CMK (cell line): ENCODE data around the gene B3GNT7.
"Not testable (repeated sequence)": the region's sequence is repeated elsewhere in the genome, so short reads cannot be mapped to it uniquely, and the experiment has no call there.

Experiments
- DNase-seq: peaks from one replicate; pipeline ENCODE4 v3.0.0-alpha.2; 2010; ENCODE audit warnings: low read depth

B3GNT7 gene

DNA sequence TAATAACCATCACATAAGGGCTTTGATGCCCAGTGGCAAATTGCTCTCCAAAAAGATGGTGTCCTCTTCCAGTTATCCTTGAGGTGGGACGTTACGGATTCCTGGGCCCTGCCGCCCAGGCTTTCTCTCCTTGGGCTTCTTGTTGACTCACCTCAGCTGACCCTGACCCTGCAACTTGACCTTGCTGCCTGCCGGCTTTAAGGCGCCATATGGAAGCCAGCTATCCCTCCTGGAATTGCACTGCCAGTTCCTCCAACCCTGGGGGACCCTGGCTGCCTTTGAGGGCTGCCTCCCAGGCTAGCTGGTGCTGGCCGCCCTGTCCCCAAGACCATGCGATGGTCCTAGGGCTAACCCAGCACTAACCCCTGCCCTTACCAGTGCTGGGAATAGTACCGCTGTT, 28.3 kb upstream of the B3GNT7 start:
- no peak for DNase-seq

DNA sequence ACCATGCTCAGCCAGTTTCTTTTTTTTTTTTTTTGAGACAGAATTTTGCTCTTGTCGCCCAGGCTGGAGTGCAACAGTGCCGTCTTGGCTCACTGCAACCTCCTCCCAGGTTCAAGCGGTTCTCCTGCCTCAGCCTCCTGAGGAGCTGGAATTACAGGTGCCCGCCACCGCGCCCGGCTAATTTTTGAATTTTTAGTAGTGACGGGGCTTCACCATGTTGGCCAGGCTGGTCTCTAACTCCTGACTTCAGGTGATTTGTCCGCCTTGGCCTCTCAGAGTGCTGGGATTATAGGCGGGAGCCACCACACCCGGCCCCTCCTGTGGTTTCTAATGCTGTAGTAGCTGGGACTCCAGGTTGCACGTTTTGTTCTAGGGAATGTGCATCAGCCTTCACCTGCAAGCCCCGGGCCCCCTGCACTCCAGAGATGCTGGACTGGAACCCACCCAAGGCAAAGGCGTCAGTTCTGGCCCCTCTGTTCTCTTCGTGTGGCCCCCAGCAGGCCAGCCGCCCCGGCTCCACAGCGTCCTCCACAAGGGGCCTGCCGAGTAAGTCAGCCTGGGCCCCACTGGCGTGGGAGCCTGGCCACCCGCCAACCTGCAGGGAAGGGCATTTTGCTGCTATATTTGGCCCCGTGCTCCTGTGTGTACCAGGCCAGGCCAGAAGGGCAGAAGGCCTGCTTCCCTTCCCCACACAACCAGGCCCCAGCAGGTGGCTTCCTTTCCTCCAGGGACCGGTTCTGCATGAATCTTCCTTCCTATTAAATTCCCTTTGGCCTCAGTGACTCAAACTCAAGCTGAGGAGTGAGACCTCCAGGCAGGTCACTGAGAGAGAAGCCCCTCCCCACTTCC, 25.7 kb upstream of the B3GNT7 start:
- no peak for DNase-seq

DNA sequence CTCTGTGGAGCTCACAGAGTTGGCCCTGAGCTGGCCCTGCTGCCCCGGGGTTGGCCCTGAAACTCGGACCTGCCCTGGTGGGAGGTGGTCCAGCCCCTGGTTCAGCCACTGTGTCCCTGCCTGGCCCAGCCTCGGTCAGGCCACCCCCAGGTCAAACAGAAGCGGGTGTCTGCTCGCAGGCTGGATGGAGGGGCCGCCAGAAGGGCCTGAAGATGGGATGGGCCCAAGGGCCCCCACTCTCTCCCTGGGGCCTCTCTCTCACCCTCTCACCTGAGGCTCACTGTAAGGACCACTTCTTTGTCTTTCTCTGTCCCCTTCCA, 25.1 kb upstream of the B3GNT7 start:
- DNase-seq, result no peak

DNA sequence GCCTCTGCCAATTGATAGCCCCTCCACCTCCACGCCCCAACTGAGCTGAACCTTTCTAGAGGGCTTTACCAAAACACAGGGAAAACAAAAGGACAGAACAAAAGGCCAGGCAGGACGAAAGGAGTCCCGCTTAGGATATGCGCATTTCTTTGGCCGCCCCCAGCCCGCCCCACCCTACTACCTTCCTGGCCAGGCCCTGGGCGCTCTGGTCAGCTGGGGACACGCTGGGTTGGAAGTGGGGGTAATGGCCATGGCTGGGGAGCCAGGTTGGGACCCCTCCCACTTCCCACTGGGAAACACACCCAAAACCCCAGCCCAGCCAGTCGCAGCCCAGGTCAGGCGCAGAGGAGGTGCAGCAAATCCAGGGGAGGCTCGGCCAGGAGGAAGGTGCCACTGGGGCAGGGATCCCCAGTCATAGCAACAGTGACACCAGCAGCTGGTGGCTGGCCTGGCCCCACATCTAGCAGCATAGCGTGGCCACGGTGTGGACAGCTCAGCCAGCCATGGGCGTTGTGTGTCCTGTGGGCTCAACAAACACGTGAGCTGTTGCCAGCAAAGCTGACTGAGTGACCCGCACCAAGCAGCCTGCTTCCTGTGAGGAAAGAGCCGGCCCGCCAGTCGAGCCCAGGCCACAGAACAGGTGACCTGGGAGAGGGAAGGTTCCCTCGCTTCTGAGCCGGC, 24.6 kb upstream of the B3GNT7 start:
- DNase-seq, result no peak

DNA sequence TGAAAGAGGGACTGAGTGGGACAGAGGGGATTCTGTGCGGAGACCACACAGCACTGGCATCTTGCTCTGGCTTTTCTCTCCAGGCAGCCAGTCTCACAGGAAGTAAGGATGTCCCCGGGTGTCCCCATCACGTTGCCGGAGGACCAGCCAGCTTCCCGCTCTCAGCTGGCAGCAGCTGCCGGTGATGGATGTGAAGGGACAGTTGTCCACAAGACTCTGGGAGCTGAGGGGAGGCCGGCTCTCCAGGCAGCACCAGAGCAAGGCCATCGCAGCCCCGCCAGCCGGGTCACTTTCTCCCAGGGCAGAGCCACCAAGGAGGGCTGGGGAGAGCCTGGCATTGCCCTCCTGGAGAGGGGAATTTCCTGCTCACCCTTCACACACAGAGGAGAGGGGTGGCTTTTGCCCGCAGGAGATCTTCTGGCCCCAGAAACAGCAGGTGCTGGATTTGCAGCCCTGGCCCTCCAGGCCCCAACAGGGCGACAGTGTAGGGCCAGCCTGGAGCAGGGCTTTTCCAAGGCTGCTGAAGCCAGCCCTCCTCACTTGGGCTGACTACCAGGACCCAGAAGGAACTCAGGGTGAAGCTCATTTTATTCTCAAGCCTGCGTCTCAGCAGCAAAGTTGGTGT, 24.0 kb upstream of the B3GNT7 start:
- no peak for DNase-seq

DNA sequence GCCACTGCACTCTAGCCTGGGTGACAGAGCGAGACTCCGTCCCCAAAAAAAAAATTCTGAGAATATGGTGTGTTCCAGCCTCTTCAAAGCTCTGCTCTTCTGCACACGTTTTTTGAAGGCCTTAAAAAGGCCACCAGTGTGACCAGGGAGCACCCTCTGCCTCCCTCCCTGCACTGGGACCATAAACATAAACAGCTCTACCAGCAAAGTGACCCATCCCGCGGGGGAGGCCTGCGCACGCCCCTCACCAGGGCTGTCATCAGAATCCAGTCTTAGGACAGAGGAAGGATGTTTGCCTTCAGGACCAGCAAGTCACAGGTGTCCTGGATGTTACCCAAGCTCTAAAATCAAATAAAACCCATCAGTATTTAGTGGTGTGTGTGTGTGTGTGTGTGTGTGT, 23.2 kb upstream of the B3GNT7 start:
- no peak for DNase-seq

DNA sequence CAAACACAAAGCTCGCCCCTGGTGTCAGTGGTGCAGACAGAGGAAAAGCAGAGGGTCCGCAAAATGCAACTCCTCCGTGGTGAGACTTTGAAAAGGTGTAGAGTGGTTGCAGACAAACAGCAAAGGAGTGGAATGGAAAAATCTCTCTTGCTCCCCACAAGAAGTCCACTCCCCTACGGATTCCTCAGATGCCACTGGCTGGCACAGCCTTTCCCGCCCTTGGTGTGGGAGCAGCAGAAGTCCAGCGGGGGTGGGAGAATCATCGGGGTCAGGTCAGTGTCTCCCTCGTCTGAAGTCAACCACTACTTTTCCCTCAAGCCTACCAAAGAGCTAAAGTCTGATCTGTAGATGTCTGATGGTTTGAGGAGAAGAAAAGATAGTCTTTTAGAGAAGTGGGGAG, 22.3 kb upstream of the B3GNT7 start:
- no peak for DNase-seq

DNA sequence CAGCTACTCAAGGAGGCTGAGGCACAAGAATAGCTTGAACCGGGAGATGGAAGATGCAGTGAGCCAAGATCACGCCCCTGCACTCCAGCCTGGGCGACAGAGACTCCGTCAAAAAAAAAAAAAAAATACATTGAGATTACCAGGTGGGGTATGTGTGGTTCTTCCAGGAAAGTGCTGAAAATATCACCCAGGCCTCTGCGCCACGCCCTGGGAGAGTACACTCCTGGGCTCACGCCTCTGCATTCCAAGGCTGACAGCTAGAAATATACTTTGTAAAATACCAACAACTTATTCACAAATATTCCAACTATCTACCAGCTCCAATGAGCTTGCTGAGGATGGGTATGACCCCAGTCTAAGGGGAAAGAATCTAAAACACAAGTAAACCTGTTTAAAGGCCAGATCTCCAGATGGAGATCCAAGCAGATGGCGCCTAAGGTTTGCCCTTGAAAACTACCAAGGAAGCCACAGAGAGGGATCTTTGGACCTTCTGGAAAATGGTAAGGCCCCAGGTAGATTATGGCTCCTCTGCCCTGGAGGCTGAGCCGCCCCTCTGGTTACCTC, 21.6 kb upstream of the B3GNT7 start:
- no peak for DNase-seq

DNA sequence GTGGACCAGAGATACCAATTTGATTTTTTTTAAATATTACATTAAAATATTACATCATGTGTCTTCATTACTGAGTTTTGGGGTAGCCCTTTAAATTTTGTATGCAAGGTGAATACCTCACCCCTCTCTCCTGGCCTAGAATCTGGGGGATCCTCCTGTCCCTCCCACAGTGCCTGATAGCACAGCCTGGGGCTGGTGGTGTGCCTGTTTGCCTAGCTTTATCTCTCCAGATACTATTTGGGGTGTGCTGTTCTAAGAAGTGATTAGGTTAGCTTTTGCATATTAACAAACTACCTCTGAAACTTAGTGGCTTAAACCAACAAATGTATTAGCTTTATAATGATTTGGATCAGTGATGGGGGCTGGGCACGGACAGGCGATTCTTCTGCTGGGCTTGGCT, 20.7 kb upstream of the B3GNT7 start:
- no peak for DNase-seq

DNA sequence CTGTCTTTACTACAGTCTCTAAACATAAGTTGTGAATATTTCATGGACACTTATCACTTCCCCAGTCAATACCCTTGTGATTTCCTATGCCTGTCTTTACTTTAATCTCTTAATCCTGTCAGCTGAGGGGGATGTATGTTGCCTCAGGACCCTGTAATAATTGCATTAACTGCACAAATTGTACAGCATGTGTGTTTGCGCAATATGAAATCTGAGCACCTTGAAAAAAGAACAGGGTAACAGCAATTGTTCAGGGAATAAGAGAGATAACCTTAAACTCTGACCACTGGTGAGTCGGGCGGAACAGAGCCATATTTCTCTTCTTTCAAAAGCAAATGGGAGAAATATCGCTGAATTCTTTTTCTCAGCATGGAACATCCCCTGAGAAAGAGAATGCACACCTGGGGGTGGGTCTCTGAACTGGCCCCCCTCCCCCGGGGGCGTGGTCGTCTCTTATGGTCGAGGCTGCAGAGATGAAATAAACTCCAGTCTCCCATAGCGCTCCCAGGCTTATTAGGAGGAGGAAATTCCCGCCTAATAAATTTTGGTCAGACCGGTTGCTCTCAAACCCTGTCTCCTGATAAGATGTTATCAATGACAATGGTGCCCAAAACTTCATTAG, 19.4 kb upstream of the B3GNT7 start:
- DNase-seq, result not testable (repeated sequence)

DNA sequence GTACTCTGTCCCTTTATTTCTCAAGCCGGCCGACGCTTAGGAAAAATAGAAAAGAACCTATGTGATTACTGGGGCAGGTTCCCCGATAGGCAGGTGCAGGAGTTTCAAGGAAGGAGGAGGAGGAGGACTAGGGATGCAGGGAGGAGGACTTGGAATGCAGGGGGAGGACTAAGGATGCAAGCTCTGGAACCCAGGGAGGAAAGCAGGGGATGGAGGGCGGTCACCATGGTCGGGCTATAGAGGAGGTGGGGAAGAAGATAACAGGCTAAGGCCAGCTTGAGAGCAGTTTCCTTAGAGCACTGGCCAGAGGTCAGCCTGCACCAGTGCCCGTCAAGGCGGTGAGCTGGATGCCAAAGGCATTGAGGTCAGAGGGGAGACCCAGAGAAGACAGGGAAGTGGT, 18.7 kb upstream of the B3GNT7 start:
- DNase-seq, result no peak

DNA sequence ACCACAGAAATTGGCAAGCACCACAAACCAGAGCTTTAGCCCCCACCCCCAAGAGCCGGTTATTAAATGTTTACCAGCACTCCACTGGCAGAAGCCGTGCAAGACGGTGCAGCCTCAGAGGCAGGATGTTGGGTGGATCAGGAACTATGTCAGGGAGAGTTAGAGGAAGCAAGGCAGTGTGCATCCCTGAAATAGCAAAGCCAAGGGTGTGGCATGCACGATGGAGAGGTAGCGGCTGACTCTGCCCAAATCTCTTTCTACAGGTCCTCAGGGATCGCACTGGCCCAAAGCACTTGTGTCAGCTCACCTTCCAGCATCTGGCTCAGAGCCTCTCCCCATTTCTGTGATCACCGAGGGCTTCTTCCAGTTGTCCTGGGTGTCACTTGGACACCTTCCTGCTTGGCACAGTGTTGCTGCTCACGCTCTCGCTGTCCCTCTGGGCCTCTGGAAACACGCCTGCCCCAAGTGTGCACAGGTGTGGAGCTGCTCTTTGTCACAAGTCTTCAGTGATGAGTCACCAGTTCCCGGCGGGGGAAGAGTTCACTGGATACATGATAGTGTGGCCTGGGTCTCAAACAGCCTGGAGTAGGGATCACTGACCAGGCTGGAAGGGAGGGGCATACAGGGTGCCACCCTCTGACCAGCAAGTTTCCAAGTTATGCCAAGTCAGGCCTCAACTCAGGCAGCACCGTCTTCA, 17.3 kb upstream of the B3GNT7 start:
- DNase-seq, result no peak

DNA sequence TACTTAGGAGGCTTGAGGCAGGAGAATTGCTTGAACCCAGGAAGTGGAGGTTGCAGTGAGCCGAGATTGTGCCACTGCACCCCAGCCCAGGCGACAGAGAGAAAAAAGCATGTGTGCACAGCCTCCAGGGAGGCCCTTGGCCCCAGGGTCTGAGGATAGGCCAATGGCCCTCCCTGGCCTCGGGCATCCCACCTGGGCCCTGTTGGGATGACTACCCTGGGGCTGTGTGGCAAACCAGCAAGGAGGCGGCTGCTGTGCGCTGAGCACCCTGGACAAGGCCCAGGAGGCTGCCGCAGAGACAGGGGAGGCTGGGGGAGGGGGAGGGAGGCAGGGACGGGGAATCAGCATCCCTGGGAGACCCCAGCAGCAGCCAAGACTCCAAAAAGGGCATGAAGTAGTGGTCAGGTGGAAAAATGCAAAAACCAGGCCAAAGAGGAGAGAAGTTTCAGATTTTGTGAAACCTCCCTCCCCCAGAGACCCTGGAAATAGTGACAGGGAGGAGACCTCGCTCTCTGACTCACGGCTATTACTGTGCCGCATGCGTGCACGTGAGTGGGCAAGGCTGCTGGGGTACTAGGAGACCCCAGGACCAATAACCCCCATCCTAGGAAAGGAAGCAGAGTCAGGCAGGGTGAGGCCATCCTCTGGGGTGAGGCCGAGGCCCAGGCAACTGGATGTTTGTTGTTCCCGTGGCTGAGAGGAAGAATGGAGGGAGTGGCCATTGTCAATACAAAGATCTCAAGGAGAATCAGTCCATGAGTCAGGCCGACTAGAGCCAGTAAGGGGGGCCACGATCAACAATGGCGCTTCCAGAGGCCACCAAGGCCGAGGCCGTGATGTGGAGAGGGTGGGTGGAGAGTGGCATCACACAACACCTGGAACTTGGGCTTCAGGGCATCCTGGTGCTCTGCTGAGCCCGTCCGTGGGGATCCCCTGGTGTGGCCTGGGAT, 16.0 kb upstream of the B3GNT7 start:
- no peak for DNase-seq

DNA sequence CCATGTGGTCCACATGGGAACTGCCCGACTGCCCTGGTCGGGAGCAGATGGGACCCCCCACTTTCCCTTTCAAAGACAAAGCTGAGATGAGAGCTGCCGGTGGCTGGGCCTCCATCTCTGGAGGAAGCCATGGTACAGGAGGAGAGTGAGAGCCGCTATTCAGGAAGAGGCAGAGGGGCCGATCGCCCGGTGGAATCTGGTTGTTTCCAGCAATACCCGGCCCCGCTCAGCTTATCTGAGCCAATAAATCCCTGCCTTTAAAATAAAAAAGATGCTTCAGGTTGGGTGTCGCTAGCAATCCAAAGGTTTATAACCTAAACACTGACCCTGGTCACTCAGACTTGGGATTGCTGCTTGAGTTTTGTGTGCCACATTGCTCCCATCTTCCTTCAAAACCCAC, 15.2 kb upstream of the B3GNT7 start:
- DNase-seq, result no peak

DNA sequence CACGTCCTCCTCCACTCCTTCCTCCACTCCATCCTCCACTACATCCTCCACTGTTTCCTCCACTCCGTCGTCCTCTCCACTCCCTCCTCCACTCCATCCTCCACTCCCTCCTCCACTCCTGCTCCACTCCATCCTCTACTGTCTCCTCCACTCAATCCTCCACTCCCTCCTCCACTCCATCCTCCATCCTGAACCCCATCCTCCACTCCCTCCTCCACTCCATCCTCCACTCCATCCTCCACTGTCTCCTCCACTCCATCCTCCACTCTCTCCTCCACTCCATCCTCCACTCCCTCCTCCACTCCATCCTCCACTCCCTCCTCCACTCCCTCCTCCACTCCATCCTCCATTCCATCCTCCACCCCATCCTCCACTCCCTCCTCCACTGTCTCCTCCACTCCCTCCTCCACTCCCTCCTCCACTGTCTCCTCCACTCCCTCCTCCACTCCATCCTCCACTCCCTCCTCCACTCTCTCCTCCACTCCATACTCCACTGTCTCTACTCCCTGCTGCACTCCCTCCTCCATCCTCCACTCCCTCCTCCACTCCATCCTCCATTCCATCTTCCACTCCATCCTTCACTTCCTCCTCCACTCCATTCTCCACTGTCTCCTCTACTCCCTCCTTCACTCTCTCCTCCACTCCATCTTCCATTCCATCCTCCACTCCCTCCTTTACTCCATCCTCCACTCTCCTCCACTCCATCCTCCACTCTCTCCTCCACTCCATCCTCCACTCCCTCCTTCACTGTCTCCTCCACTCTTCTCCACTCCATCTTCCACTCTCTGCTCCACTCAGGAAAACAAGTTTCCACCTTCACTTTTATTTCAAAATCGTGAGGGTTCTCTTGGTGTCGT, 14.3 kb upstream of the B3GNT7 start:
- DNase-seq, result no peak

DNA sequence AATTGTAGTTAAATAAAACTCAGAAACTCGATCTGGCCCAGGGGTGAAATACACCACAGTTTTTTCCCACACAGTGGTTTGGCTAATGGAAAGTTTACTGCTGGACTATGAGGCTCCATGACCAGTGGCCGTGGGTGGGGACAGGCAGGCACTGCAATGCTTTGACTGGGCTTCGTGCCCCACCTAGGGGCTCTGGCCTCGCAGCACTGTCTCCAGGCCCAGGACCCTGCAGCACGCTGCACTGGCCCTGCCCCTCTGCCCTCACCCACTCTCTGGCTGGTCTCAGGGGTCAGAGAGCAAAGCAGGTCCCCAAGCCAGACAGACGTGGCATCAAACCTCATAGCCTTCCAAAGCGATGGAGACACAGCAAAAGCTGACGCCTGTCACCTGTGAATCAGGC, 13.4 kb upstream of the B3GNT7 start:
- no peak for DNase-seq

DNA sequence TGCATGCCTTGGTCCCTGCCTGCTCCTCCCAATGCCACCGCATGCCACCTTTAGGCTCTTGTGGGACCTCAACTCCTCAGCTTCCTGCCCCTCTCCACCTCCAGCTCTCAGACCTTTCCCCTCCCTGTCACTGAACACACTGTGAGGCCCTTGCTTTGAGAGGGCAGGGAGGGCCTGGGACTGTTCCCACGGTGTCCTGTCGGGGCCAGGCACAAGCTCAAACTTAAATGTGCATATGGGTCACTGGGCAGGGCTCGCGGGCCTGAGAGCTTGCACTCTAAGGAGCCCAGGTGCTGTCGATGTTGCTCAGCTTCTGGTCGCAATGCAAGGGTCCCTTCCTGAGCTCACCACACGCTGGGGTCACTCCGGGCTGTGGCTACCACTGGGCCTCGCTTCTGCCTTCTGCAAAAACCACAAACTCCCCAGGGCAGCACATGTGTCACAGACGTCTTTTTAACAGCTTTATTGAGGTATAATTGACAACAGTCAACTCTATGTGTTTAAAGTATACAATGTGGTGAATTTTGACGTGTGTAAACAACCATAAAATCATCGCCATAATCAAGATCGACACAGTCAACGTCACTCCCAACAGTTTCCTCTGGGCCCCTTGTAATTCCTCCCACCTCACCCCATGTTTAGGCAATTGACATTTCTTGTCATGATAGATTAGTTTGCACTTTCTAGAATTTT, 11.9 kb upstream of the B3GNT7 start:
- DNase-seq, result no peak

DNA sequence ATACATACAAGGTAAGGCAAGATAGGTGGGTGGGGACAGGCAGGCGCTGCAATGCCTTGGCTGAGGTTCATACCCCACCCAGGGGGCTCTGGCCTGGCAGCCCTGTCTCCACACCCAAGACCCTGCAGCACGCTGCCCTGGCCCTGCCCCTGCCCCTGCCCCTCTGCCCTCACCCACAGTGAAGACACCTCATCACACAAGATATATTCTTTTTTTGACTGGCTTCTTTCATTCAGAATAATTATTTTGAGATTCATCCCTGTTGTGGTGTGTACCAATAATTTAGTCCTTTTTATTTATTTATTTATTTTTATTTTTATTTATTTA, 11.4 kb upstream of the B3GNT7 start:
- DNase-seq, result no peak

DNA sequence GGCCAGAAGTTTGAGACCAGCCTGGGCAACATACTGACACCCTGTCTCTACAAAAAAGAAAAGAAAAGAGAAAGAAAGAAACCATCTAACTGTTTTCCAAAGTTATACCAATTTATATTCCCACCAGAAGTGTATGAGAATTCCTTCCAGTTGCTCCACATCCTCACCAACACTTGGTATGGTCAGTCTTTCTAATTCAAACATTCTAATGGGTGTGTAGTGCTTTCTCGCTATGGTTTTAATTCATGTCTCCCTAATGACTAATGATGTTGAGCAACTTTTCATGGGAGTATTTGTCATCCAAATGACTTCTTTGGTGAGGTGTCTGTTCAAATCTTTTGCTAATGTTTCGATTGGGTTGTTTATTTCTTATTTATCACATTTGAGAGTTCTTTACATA, 10.5 kb upstream of the B3GNT7 start:
- DNase-seq, result no peak

DNA sequence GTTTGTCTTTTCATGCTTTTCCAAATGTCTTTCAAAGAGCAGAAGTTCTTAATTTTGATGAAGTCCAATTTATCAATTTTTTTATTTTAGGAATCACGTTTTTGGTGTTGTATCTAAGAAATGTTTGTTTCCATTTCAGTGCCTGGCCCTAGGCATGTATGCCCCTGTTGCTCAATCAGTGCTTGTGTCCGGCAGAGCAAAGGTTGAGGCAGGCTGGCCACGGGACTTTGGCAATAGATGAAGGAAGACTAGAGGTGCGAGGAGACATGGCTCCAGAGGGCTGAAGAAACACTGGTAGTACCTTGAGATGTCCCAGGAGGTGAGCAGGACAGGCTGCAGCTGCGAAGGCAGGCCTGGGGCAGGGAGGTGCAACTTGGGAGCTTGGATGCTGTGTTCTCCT, 10.1 kb upstream of the B3GNT7 start:
- no peak for DNase-seq
